IPS-NIHi7 (cell line): Measurements from ENCODE around the gene EMD.
A peak's percentile ranks its signal among the peaks of the same experiment; 100 is the strongest.

Source experiments
- DNase-seq: peaks from one replicate; pipeline ENCODE4 v3.0.0; 2012; ENCODE audit warnings: mixed read lengths; ENCODE audit errors: extremely low spot score

EMD gene

GRCh38 chrX:154355094-154355775, 23.9 kb upstream of the EMD start:
- no peak for DNase-seq

GRCh38 chrX:154355776-154356140, 23.3 kb upstream of the EMD start:
- DNase-seq = no peak

- DNase-seq = no peak
These were observed 22.5 kb upstream of the EMD start for GRCh38 chrX:154356596-154356995.

- no peak for DNase-seq
These were observed 21.9 kb upstream of the EMD start for GRCh38 chrX:154357205-154357604.

- no peak for DNase-seq
These were observed 21.1 kb upstream of the EMD start for GRCh38 chrX:154358011-154358410.

- DNase-seq = no peak
These were observed 20.3 kb upstream of the EMD start for GRCh38 chrX:154358829-154359228.

DNA sequence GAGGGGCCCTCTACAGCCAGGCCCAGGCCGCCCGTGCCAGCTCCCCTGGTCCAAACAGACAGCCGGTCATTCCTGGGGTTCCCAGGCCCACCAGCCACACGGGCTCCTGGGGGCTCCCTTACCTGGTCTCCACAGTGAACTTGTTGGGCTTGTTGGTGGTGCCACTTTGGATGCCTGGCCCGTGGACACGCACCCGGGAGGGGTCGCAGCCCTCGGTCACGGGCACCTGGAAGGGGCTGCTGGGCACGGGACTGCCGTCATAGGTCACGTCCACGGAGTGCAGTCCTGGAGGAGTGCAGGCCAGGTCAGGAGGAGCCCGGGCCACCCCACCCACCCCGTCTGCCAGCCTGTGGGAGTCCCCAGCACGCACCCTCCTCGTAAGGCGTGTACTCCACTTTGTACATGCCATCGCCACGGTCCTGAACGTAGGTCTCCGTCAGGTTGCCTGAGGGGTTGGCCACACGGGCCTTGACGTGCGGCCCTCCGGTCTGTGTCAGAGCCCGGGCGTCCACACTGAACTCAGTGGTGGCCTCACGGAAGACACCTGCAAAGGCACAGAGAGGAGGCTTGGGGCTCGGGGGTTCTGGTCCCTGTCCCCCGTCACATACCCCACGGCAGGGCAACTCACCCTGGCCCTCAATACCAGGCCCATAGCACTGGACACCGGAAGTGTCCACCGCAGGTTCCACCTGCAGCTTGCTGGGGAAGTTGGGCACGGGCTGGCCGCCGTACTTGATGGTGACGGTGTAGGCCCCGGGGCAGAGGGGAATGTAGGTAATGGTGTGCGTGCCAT, 19.5 kb upstream of the EMD start:
- DNase-seq = no peak

DNA sequence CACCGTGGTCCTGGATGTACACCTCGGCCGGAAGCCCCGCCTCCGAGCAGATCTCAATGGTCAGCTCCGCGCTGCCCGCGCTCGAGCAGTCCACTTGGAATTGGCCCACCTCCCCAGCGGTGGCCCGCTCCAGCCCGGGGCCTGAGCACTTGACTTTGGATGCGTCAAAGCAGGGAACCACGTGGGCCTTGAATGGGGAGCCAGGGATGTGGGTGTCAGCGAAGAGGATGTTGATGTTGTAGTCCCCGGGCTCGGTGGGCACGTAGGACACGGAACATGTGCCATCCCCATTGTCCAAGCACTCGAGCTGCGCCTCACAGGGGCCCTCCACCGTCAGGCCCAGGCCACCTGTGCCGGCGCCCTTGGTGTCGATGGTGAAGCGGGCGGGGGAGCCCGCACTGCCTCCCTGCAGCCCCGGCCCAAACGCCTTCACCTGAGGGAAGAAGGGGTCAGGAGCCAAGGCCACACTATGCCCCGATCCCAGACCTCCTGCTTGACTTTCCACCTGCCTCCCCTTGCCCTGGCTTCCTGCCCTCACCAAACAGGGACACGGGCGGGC, 18.9 kb upstream of the EMD start:
- DNase-seq = no peak

- no peak for DNase-seq
These were observed 16.9 kb upstream of the EMD start for GRCh38 chrX:154362085-154362742.

DNA sequence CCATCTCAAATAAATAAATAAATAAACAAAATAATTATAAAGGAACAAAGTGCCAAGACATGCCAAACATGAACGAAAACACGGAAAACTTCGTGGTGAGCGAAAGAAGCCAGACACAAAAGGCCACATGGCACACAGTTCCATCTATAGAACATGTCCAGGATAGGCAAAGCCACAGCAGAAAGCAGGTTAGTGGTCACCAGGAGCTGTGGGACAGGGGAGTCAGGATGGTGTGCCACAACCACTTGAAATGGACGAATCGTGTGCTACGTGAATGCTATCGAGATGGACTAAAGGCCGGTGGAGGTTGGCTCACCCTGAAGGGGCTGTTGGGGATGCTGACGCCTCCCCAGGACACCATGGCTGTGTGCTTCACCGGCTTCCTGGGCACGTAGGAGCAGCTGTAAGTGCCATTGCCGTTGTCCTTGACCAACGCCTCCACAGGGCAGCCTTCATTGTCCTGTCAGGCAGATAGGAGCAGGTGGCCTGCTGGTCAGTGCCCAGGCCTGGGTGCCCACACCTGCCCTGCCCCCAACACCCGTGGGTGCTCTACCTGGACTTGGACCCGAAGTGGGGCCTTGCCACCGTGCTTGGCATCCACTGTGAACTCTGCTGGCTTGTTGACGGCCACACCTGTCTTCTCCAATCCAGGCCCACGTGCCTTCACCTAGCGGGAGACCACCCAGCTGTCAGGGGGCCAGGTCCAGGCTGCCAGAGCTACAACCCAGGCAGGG, 15.2 kb upstream of the EMD start:
- DNase-seq = no peak

DNA sequence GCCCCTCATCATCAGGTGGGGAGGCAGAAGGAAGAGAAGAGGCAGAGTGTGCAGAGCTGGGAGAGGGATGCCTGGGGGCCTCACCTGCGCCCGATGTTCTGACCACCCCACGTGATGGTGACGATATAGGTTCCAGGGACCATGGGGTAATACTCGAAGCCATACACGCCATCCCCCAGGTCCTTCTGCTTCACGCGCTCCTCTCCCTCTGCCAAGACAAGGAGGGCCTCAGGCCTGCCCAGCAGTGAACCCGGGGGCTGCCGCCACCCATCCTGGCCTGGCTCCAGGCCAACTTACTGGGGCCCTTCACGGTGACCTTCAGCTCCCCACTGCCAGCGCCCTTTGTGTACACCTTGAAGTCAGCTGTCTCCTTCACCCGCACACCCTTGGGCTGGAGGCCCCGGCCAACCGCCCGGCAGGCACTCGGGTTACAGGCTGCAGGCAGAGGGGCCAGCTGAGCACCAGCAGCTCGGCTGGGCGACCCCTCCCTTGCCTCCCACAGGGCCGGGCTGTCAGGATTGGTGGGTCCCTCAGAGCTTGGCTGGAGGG, 14.0 kb upstream of the EMD start:
- no peak for DNase-seq

DNA sequence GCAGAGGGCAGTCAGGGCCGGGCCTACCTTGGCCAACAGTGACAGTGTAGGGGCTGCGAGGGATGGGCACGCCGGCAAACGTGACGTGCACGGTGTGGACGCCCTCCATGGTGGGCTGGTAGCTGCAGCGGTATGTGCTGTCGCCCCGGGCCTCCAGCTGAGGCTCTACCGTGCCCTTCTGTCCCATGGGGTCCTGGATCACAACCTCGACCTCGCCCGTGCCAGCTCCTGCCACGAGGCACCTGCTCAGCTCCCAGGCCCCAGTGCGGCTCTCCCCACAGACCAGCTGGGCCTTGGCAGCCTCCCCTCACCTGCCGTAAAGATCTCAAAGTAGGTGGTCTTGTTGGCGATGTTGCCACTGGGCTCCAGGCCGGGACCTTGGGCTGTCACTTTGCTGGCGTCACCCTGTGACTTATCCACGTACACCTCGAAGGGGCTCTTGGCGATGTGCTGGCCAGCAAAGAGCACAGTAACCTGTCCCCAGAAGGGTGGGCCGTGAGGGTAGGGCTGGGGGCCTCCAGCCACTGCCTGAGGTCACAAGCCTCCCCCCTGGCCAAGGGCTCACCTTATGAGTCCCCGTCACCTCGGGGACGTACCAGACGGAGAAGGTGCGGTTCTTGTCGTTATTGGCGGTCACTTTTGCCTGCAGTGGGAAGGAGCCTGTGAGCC, 13.0 kb upstream of the EMD start:
- no peak for DNase-seq

GRCh38 chrX:154366666-154367055, 12.4 kb upstream of the EMD start:
- DNase-seq = no peak

- DNase-seq = no peak
These were observed 11.4 kb upstream of the EMD start for GRCh38 chrX:154367474-154368308.

GRCh38 chrX:154368630-154369448, 10.3 kb upstream of the EMD start:
- no peak for DNase-seq

DNA sequence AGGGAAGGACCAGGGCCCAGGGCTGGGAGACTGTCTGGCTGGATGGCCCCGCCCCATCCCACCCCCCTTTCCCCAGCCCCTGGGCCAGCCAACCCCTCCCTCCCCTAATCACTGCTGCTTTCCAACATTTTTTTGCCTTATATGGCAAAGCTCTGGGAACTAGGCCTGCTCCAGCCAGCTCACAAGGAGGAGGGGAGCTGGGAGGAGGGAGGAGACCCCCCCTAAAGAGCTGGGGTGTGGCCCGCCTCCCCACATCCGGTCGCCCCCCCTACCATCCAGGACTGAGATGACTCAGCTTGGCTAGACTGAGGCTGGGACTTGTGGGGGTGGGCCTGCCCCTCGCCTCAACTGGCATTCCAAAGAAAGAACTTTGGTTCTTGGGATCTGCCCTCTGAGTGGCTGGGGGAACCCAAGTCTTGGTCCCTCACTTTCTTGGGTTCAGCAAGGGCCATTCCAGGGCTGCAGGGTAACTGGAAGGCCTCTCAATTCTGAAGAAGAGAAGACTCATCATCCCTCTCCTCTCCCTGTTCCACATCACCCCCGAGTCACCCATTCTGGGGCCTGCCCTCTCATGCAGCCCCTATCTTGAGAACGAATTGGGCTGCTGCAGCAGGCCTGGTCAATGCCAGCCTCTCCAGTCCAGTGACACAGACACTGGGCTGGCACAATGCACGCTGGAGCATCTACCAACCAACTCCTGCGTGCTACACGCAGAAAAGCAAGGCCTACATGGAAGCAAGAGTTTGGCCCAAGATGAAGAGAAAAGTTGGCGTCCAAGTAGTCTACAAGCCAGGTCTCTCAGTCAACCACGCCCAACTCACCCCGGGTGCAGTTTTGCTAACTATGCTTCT, 9.4 kb upstream of the EMD start:
- DNase-seq = peak; percentile 59

GRCh38 chrX:154370300-154371016, 8.6 kb upstream of the EMD start:
- DNase-seq = no peak
